Transverse colon (tissue), 4 donors: ENCODE data around the gene RSBN1. TPM values are rescaled to one million over a fixed set of nuclear protein-coding genes. Genes with fewer than 3 reads are reported as not detected.

Experiments
- DNase-seq: peaks from one replicate; pipeline ENCODE4 v3.0.0-alpha.2; 2019
- H3K27ac ChIP-seq, 4 donors: fragments of 200-600 bp; sonication (generic); 2 replicates each; pipeline ENCODE4 v1.5.1; 2016 to 2018; ENCODE audit warnings: inconsistent platforms in 4 of 4
- H3K27me3 ChIP-seq: fragments of 200-600 bp; sonication (generic); 2 replicates; pipeline ENCODE4 v1.5.1; 2017; ENCODE audit warnings: inconsistent platforms
- H3K36me3 ChIP-seq, 4 donors: fragments of 200-600 bp; sonication (generic); 2 replicates each; pipeline ENCODE4 v1.5.1; 2017 to 2019; ENCODE audit warnings: inconsistent platforms in 4 of 4
- H3K4me1 ChIP-seq, 4 donors: fragments of 200-600 bp; sonication (generic); 2 replicates each; pipeline ENCODE4 v1.5.1; 2017 to 2020; ENCODE audit warnings: inconsistent platforms in 4 of 4
- H3K4me3 ChIP-seq, 4 donors: fragments of 200-600 bp; sonication (generic); 1 replicate in 1 of 4; 2 replicates in 3 of 4; pipeline versions ENCODE4 v1.5.1 to v1.6.1; 2017 to 2019; ENCODE audit warnings: inconsistent platforms in 4 of 4
- H3K9me3 ChIP-seq, 2 donors: fragments of 200-600 bp; sonication (generic); 2 replicates each; pipeline ENCODE4 v1.5.1; 2017 to 2019; ENCODE audit warnings: inconsistent platforms in 2 of 2
- EP300 ChIP-seq: sonication (generic); formaldehyde crosslinking; IDR thresholded peaks from one replicate; pipeline ENCODE4 v1.6.1; 2017; ENCODE audit warnings: antibody characterized with exemption, low read depth
- POLR2A ChIP-seq: fragments of 450-650 bp; IDR thresholded peaks from one replicate; pipeline ENCODE4 v1.6.1; 2016; ENCODE audit warnings: antibody characterized with exemption, mild to moderate bottlenecking, moderate library complexity
- POLR2AphosphoS5 ChIP-seq, 3 donors: sonication (generic); formaldehyde crosslinking; IDR thresholded peaks; one replicate each; pipeline ENCODE4 v1.6.1; 2016; ENCODE audit warnings: antibody characterized with exemption in 3 of 3
- WGBS, 2 donors: methylation state at CpG; one replicate each; pipeline ENCODE4 v1.1.5; 2018; ENCODE audit warnings: low coverage in 1 of 2; 5-methylcytosine and 5-hydroxymethylcytosine counted together
- in situ Hi-C, 4 donors: fragments of 200-750 bp; cut with MboI; loops; one replicate each; pipeline versions ENCODE4 v1.15.0 to v1.15.1; 2017; ENCODE audit warnings: low sequenced_read_pairs in 3 of 4, low pct_ligation_motif_present in 1 of 4, low pct_unique_long_range_greater_than_20kb in 1 of 4
- intact Hi-C: fragments of 100-400 bp; cut with DNase I; formaldehyde crosslinking; loops from one replicate; pipeline ENCODE4 v1.15.1; 2023; ENCODE audit warnings: low total_unique reads
- total RNA-seq, 4 donors: library from RNA; depleted of rRNA; stranded (reverse); fragments of >200 nt; gene quantifications; one replicate each; pipeline ENCODE4 v1.1.0, GENCODE V29; 2016
- TF ChIP-seq, protein P1 (sequence below), 5 experiments: fragments of 200-600 bp in 3 of 5; fragments of 450-650 bp in 2 of 5; sonication (generic) in 3 of 5; IDR thresholded peaks; 1 replicate in 2 of 5; 2 replicates in 3 of 5; pipeline ENCODE4 v1.5.1; 2016 to 2017; ENCODE audit warnings: antibody characterized with exemption in 5 of 5, inconsistent platforms in 3 of 5, mild to moderate bottlenecking in 2 of 5, moderate library complexity in 1 of 5

Gene RSBN1
- total RNA-seq, 4 donors from 2014 or later: 26.6 to 42.7 (median 31.8) TPM

DNA sequence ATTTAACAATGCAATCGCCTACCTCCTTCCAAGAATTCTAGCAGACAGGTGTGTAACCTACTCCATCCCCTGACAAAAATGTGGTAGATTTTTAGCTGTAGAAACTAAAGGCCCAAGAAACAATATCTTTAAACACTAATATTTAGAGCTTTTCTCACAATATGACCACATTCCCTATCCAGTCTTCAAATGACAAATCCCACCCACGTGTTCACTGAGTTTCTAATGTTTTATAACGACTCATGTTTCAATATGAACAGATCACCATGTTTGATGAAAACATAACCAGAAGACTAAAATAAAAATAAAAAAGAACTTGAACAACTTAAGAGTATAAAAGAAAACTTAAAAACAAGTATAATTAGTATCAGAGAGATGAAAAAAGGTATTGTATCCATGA is 24.6 kb downstream of the RSBN1 start:
- intact Hi-C loops (no loop called here), in situ Hi-C loops (no loop called here)
- no peaks in the 10 kb centered on the region for H3K9me3 ChIP-seq
- TF ChIP-seq, protein P1, sequence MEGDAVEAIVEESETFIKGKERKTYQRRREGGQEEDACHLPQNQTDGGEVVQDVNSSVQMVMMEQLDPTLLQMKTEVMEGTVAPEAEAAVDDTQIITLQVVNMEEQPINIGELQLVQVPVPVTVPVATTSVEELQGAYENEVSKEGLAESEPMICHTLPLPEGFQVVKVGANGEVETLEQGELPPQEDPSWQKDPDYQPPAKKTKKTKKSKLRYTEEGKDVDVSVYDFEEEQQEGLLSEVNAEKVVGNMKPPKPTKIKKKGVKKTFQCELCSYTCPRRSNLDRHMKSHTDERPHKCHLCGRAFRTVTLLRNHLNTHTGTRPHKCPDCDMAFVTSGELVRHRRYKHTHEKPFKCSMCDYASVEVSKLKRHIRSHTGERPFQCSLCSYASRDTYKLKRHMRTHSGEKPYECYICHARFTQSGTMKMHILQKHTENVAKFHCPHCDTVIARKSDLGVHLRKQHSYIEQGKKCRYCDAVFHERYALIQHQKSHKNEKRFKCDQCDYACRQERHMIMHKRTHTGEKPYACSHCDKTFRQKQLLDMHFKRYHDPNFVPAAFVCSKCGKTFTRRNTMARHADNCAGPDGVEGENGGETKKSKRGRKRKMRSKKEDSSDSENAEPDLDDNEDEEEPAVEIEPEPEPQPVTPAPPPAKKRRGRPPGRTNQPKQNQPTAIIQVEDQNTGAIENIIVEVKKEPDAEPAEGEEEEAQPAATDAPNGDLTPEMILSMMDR (IDR thresholded peaks at IDR 0.05): no peak
- TF ChIP-seq POLR2A: no peak
- TF ChIP-seq EP300: no peak
- no peak for TF ChIP-seq POLR2AphosphoS5 (IDR thresholded peaks at IDR 0.05)
- no peak overlapping the region for H3K4me3 ChIP-seq
- DNase-seq: no peak
- WGBS, 2 donors: 78 to 82% methylated on average over 3 of the region's 3 CpGs
- H3K27me3 ChIP-seq: no peaks in the 10 kb centered on the region
- no peaks in the 10 kb centered on the region for H3K36me3 ChIP-seq
- H3K4me1 ChIP-seq: peaks cover 17 to 69% (median 27%) of the 10 kb centered on the region in 4 donors
- no peak overlapping the region for H3K27ac ChIP-seq

DNA sequence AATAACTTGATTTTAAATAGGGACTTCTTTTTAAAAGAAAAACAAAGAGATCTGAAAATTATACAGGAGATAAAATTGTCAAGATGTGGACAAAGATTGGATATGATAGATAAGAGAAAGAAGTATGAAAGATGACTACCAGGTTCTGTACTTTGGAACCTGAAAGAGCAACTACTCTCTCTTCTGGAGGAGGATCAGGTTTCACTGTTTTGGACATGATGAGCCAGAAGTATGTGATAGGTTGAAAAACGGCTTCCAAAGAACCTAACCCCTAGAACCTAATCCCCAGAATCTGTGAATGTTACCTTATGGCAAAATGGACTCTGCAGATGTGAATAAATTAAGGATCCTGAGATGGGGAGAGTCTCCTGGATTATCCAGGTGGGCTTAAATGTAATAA is 26.2 kb downstream of the RSBN1 start:
- no peak for DNase-seq
- Histone ChIP-seq H3K9me3 (no peaks in the 10 kb centered on the region), H3K36me3 (no peaks in the 10 kb centered on the region), H3K27me3 (no peaks in the 10 kb centered on the region), H3K4me3 (no peak overlapping the region), H3K27ac (no peak overlapping the region), H3K4me1 (peaks cover 19 to 74% (median 35%) of the 10 kb centered on the region in 4 donors)
- intact Hi-C loops: no loop called here
- no peak for TF ChIP-seq POLR2AphosphoS5 (IDR thresholded peaks at IDR 0.05)
- 34 to 80% methylated on average over 1 of the region's 1 CpG for WGBS, 2 donors
- in situ Hi-C loops: no loop called here

DNA sequence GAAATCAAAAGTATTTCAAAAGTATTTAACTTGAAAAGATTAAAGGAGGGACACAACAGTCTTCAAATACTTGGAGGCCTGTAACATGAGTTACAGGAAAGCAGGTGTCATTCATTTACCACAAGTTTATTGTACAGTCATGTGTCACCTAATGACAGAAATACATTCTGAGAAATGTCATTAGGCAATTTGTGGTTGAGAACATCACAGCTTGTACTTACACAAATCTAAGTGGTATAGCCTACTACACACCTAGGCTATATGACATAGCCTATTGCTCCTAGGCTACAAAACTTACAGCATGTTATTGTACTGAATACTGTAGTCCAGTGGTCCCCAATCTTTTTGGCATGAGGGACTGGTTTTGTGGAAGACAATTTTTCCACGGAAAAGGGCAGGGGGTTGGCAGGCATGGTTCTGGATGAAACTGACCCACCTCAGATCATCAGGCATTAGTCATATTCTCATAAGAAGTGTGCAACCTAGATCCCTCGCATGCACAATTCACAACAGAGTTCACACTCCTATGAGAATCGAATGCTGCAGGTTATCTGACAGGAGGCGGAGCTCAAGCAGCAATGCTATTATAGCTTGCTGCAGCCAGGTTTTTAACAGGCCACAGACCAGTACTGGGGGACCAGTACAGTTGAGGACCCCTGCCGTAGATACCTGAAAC is 28.0 kb downstream of the RSBN1 start:
- DNase-seq: no peak
- no peaks in the 10 kb centered on the region for H3K9me3 ChIP-seq
- no peak overlapping the region for H3K4me3 ChIP-seq
- no peaks in the 10 kb centered on the region for H3K27me3 ChIP-seq
- TF ChIP-seq POLR2A (no peak), POLR2AphosphoS5 (IDR thresholded peaks at IDR 0.05) (no peak), EP300 (no peak)
- TF ChIP-seq, protein P1 (IDR thresholded peaks at IDR 0.05): no peak
- H3K27ac ChIP-seq: peak overlapping the region; percentile 50 to 71 (median 58)
- in situ Hi-C loops: no loop called here
- H3K36me3 ChIP-seq: no peaks in the 10 kb centered on the region
- intact Hi-C loops: no loop called here
- peaks cover 29 to 88% (median 44%) of the 10 kb centered on the region in 4 donors for H3K4me1 ChIP-seq
- WGBS, 2 donors: 60 to 64% methylated on average over 1 to 5 of the region's 5 CpGs

DNA sequence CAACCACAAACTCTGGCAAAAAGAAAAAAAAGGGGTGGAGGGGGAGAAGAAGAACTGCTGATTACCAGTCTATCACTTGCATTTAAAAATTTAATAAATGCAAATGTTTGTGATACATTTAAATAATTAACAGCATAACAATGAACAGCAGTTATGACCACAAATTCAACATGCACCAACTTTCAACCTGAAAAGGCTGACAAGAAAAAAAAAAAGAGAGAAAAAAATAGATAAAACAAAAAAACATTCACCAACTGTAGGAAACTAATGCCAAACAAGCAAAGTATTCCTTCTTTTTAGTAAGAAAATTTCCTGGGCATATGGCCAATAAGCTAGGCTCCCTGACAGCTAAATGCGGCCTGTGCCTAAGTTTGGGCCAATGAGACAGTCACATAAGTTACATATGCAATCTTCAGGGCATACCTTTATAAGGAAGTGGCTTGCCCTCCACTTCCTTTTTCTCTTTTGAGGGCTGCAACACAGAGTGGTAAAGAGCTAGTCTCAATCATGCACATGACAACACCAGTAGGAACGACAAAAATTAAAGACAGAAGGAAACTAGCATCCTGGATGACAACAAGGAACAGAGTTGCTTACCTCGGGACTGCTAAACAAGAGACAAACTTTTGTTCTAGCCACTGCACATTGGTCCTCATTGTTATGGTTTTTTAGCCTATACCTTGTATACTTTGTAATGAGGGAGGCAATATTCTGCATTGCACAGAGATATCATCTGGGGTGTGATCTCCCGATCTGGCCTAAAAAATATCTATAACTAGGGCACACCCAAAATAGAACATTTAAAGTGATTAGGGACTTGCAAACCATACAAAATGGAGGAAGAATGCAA is 28.8 kb downstream of the RSBN1 start:
- TF ChIP-seq POLR2A (peak; percentile 12), EP300 (no peak), POLR2AphosphoS5 (IDR thresholded peaks at IDR 0.05) (peak in 2 of 3 donors; percentile 57 to 68)
- TF ChIP-seq, protein P1 (IDR thresholded peaks at IDR 0.05): no peak
- DNase-seq: peak; percentile 44
- Histone ChIP-seq H3K9me3 (no peaks in the 10 kb centered on the region), H3K27ac (peak overlapping the region; percentile 50 to 71 (median 58)), H3K4me3 (no peak overlapping the region), H3K27me3 (no peaks in the 10 kb centered on the region), H3K36me3 (no peaks in the 10 kb centered on the region), H3K4me1 (peaks cover 27 to 85% (median 45%) of the 10 kb centered on the region in 4 donors)
- 23 to 32% methylated on average over 3 to 4 of the region's 4 CpGs for WGBS, 2 donors
- in situ Hi-C loops: no loop called here
- intact Hi-C loops: no loop called here
